Measurements from ENCODE around the gene KCNJ18.
"Not testable (repeated sequence)": the region's sequence is repeated elsewhere in the genome, so short reads cannot be mapped to it uniquely, and the experiment has no call there.

KCNJ18 gene

DNA sequence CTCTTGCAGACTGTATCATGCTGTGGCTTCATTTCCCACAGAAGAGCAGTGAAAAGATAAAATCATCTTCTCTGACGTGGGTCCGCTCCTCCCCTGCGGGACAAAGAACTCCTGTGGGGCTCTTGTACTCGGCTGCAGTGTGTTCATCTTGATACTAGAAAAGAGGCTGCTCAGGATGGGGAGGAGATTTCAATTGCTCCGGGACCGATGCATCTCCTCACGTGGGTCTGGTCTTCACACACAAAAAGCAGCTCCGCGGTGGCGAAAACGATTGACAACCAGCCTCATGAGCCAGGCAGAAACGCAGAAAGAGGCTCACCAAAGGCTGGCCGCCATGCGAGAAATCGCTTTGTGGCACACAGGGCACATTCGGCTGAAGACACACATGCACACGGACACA is 14.4 kb upstream of the KCNJ18 start:
- no peaks in the 10 kb centered on the region for H3K36me3 ChIP-seq (ENCODE audit: control insufficient read depth, insufficient read depth, low read length)
- H3K27me3 ChIP-seq (replicated peaks; ENCODE audit: control insufficient read depth, insufficient read depth, low read length, poor library complexity, severe bottlenecking), result no peaks in the 10 kb centered on the region
- no peak overlapping the region for H3K27ac ChIP-seq (ENCODE audit: insufficient read depth, low read length, poor library complexity, severe bottlenecking)
- no peaks in the 10 kb centered on the region for H3K9me3 ChIP-seq (ENCODE audit: control insufficient read depth, low read length)
- DNase-seq, result no peak
- H3K4me3 ChIP-seq (ENCODE audit: insufficient read depth, low read depth, low read length, poor library complexity, severe bottlenecking), result no peak overlapping the region
- H3K4me1 ChIP-seq (ENCODE audit: control insufficient read depth, insufficient read depth, low read length, poor library complexity, severe bottlenecking), result no peaks in the 10 kb centered on the region

DNA sequence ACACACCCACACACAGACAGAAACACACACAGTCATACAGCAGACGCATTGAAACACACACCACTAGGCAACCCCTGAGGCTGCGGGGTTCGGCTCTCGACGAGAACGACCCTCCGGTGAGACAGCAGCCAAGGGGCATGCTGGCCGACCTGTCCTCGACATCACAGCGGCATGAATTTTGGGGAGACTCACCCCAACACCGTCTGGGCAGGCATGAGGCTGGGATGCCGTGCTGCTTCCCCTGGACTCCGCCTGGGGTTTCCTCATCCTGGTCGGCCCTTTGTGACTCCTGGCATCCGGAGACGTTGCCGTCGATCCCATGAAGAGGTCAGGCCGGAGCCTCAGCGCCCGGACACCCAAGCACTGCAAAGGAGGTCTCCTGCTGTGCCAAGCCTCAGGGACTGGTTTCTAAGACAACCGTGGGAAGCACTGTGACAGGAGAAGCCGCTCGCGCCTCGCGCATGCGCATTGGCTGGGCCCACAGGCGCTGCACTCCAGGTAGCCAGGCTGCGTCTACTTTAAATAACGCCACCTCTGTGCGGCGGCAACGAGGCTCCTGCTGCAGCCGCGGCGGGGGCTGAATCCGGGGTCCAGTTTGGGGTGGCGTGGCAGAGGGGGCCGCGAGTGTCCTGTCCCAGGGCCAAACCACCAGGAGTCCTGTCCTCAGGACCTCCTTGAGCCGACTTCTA is 13.8 kb upstream of the KCNJ18 start:
- no peak for DNase-seq
- no peaks in the 10 kb centered on the region for H3K9me3 ChIP-seq (ENCODE audit: control insufficient read depth, low read length)
- no peak overlapping the region for H3K27ac ChIP-seq (ENCODE audit: insufficient read depth, low read length, poor library complexity, severe bottlenecking)
- no peaks in the 10 kb centered on the region for H3K27me3 ChIP-seq (replicated peaks; ENCODE audit: control insufficient read depth, insufficient read depth, low read length, poor library complexity, severe bottlenecking)
- H3K4me3 ChIP-seq (ENCODE audit: insufficient read depth, low read depth, low read length, poor library complexity, severe bottlenecking), result no peak overlapping the region
- H3K36me3 ChIP-seq (ENCODE audit: control insufficient read depth, insufficient read depth, low read length), result no peaks in the 10 kb centered on the region
- H3K4me1 ChIP-seq (ENCODE audit: control insufficient read depth, insufficient read depth, low read length, poor library complexity, severe bottlenecking), result no peaks in the 10 kb centered on the region

DNA sequence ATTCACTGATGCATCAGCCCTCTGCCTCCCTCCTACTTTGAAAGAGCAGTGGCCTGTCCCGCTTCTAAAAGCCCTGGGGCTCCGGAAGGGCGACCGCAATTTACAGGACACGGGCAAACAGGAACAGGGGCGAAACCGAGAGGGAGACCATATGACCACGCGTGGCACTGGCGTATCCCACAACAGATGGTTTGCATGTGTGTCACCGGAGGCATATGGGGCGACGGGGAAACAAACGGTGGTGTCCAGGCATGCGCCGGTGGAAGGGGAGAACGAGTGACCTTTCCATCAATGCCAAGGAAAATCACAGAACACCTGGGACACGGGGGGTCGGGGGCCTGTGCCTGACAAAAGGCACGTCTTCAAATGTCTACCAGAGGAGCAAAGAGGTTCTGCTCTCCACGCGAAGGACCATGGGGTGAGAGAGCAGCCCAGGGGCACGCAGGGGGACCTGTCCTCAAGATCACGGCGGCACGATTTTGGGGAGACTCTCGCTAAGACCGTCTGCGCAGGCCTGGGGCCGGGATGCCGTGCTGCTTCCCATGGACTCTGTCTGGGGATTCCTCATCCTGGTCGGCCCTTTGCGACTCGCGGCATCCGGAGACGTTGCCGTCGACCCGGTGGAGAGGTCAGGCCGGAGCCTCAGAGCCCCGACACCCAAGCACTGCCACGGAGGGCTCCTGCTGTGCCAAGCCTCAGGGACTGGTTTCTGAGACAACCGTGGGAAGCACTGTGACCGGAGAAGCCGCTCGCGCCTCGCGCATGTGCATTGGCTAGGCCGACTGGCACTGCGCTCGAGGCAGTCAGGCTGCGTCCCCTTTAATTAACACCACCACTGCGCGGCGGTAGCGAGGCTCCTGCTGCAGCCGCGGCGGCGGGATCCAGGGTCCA is 12.8 kb upstream of the KCNJ18 start:
- H3K9me3 ChIP-seq (ENCODE audit: control insufficient read depth, low read length), result no peaks in the 10 kb centered on the region
- no peak overlapping the region for H3K4me3 ChIP-seq (ENCODE audit: insufficient read depth, low read depth, low read length, poor library complexity, severe bottlenecking)

DNA sequence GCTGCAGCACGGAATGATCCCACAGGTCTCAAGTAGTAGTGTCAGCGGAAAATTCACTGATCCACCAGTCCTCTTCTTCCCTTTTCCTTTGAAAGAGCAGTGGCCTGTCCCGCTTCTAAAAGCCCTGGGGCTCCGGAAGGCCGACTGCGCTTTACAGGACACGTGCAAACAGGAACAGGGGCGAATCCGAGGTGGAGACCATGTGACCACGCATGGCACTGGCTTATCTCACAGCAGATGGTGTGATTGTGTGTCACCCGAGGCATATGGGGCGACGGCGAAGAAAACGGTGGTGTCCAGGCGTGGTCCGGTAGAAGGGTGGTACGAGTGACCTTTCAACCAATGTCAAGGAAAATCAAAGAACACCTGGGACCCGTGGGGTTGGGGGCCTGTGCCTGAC is 12.0 kb upstream of the KCNJ18 start:
- H3K27ac ChIP-seq (ENCODE audit: insufficient read depth, low read length, poor library complexity, severe bottlenecking), result no peak overlapping the region
- H3K4me1 ChIP-seq (ENCODE audit: control insufficient read depth, insufficient read depth, low read length, poor library complexity, severe bottlenecking), result no peaks in the 10 kb centered on the region
- DNase-seq, result no peak
- H3K36me3 ChIP-seq (ENCODE audit: control insufficient read depth, insufficient read depth, low read length), result no peaks in the 10 kb centered on the region
- no peaks in the 10 kb centered on the region for H3K9me3 ChIP-seq (ENCODE audit: control insufficient read depth, low read length)
- no peak overlapping the region for H3K4me3 ChIP-seq (ENCODE audit: insufficient read depth, low read depth, low read length, poor library complexity, severe bottlenecking)
- H3K27me3 ChIP-seq (replicated peaks; ENCODE audit: control insufficient read depth, insufficient read depth, low read length, poor library complexity, severe bottlenecking), result no peaks in the 10 kb centered on the region

More for the DNA sequence above, 12.8 kb upstream of the KCNJ18 start:
- Histone ChIP-seq H3K27ac (ENCODE audit: insufficient read depth, low read length, poor library complexity, severe bottlenecking) (no peak overlapping the region), H3K4me1 (ENCODE audit: control insufficient read depth, insufficient read depth, low read length, poor library complexity, severe bottlenecking) (no peaks in the 10 kb centered on the region), H3K36me3 (ENCODE audit: control insufficient read depth, insufficient read depth, low read length) (no peaks in the 10 kb centered on the region), H3K27me3 (replicated peaks; ENCODE audit: control insufficient read depth, insufficient read depth, low read length, poor library complexity, severe bottlenecking) (no peaks in the 10 kb centered on the region)
- no peak for DNase-seq

DNA sequence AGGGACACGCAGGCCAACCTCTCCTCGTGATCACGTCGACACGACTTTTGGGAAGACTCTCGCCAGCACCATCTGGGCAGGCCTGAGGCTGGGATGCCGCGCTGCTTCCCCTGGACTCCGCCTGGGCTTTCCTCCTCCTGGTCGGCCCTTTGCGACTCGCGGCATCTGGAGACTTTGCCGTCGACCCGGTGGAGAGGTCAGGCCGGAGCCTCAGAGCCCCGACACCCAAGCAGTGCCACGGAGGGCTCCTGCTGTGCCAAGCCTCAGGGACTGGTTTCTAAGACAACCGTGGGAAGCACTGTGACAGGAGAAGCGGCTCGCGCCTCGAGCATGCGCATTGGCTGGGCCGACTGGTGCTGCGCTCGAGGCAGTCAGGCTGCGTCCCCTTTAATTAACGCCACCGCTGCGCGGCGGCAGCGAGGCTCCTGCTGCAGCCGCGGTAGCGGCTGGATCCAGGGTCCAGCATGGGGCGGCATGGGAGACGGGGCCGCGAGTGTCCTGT is 11.4 kb upstream of the KCNJ18 start:
- not testable (repeated sequence) for H3K27me3 ChIP-seq (replicated peaks; ENCODE audit: control insufficient read depth, insufficient read depth, low read length, poor library complexity, severe bottlenecking); DNase-seq; H3K9me3 ChIP-seq (ENCODE audit: control insufficient read depth, low read length); H3K36me3 ChIP-seq (ENCODE audit: control insufficient read depth, insufficient read depth, low read length); H3K4me1 ChIP-seq (ENCODE audit: control insufficient read depth, insufficient read depth, low read length, poor library complexity, severe bottlenecking); H3K4me3 ChIP-seq (ENCODE audit: insufficient read depth, low read depth, low read length, poor library complexity, severe bottlenecking); H3K27ac ChIP-seq (ENCODE audit: insufficient read depth, low read length, poor library complexity, severe bottlenecking)

DNA sequence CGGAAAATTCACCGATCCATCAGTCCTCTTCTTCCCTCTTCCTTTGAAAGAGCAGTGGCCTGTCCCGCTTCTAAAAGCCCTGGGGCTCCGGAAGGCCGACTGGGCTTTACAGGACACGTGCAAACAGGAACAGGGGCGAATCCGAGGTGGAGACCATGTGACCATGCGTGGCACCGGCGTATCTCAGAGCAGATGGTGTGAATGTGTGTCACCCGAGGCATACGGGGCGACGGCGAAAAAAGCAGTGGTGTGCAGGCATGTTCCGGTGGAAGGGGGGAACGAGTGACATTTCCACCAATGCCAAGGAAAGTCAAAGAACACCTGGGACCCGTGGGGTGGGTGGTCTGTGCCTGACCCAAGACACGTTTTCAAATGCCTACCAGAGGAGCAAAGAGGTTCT is 10.7 kb upstream of the KCNJ18 start:
- H3K27ac ChIP-seq (ENCODE audit: insufficient read depth, low read length, poor library complexity, severe bottlenecking); H3K36me3 ChIP-seq (ENCODE audit: control insufficient read depth, insufficient read depth, low read length); H3K4me3 ChIP-seq (ENCODE audit: insufficient read depth, low read depth, low read length, poor library complexity, severe bottlenecking); H3K27me3 ChIP-seq (replicated peaks; ENCODE audit: control insufficient read depth, insufficient read depth, low read length, poor library complexity, severe bottlenecking); H3K4me1 ChIP-seq (ENCODE audit: control insufficient read depth, insufficient read depth, low read length, poor library complexity, severe bottlenecking); H3K9me3 ChIP-seq (ENCODE audit: control insufficient read depth, low read length); DNase-seq: not testable (repeated sequence)

DNA sequence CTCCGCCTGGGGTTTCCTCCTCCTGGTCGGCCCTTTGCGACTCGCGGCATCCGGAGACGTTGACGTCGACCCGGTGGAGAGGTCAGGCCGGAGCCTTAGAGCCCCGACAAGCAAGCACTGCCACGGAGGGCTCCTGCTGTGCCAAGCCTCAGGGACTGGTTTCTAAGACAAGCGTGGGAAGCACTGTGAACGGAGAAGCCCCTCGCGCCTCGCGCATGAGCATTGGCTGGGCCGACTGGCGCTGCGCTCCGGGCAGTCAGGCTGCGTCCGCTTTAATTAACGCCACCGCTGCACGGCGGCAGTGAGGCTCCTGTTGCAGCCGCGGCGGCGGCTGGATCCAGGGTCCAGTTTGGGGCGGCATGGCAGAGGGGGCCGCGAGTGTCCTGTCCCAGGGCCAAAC is 10.2 kb upstream of the KCNJ18 start:
- not testable (repeated sequence) for H3K36me3 ChIP-seq (ENCODE audit: control insufficient read depth, insufficient read depth, low read length); H3K9me3 ChIP-seq (ENCODE audit: control insufficient read depth, low read length); H3K27ac ChIP-seq (ENCODE audit: insufficient read depth, low read length, poor library complexity, severe bottlenecking); H3K27me3 ChIP-seq (replicated peaks; ENCODE audit: control insufficient read depth, insufficient read depth, low read length, poor library complexity, severe bottlenecking); H3K4me3 ChIP-seq (ENCODE audit: insufficient read depth, low read depth, low read length, poor library complexity, severe bottlenecking); H3K4me1 ChIP-seq (ENCODE audit: control insufficient read depth, insufficient read depth, low read length, poor library complexity, severe bottlenecking); DNase-seq

DNA sequence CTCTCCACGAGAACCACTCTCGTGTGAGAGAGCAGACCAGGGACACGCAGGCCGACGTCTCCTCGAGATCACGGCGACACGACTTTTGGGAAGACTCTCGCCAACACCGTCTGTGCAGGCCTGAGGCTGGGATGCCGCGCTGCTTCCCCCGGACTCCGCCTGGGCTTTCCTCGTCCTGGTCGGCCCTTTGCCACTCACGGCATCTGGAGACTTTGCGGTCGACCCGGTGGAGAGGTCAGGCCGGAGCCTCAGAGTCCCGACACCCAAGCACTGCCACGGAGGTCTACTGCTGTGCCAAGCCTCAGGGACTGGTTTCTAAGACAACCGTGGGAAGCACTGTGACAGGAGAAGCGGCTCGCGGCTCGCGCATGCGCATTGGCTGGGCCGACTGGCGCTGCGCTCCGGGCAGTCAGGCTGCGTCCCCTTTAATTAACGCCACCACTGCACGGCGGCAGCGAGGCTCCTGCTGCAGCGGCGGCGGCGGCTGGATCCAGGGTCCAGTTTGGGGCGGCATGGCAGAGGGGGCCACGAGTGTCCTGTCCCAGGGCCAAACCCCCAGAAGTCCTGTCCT is 9.1 kb upstream of the KCNJ18 start:
- H3K9me3 ChIP-seq (ENCODE audit: control insufficient read depth, low read length); DNase-seq; H3K27me3 ChIP-seq (replicated peaks; ENCODE audit: control insufficient read depth, insufficient read depth, low read length, poor library complexity, severe bottlenecking); H3K36me3 ChIP-seq (ENCODE audit: control insufficient read depth, insufficient read depth, low read length); H3K4me1 ChIP-seq (ENCODE audit: control insufficient read depth, insufficient read depth, low read length, poor library complexity, severe bottlenecking); H3K4me3 ChIP-seq (ENCODE audit: insufficient read depth, low read depth, low read length, poor library complexity, severe bottlenecking); H3K27ac ChIP-seq (ENCODE audit: insufficient read depth, low read length, poor library complexity, severe bottlenecking): not testable (repeated sequence)

DNA sequence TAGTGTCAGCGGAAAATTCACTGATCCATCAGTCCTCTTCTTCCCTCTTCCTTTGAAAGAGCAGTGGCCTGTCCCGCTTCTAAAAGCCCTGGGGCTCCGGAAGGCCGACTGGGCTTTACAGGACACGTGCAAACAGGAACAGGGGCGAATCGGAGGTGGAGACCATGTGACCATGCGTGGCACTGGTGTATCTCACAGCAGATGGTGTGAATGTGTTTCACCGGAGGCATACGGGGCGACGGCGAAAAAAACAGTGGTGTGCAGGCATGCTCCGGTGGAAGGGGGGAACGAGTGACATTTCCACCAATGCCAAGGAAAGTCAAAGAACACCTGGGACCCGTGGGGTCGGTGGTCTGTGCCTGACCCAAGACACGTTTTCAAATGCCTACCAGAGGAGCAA is 8.4 kb upstream of the KCNJ18 start:
- H3K27ac ChIP-seq (ENCODE audit: insufficient read depth, low read length, poor library complexity, severe bottlenecking); H3K27me3 ChIP-seq (replicated peaks; ENCODE audit: control insufficient read depth, insufficient read depth, low read length, poor library complexity, severe bottlenecking); H3K36me3 ChIP-seq (ENCODE audit: control insufficient read depth, insufficient read depth, low read length); H3K9me3 ChIP-seq (ENCODE audit: control insufficient read depth, low read length); H3K4me1 ChIP-seq (ENCODE audit: control insufficient read depth, insufficient read depth, low read length, poor library complexity, severe bottlenecking); H3K4me3 ChIP-seq (ENCODE audit: insufficient read depth, low read depth, low read length, poor library complexity, severe bottlenecking); DNase-seq: not testable (repeated sequence)

DNA sequence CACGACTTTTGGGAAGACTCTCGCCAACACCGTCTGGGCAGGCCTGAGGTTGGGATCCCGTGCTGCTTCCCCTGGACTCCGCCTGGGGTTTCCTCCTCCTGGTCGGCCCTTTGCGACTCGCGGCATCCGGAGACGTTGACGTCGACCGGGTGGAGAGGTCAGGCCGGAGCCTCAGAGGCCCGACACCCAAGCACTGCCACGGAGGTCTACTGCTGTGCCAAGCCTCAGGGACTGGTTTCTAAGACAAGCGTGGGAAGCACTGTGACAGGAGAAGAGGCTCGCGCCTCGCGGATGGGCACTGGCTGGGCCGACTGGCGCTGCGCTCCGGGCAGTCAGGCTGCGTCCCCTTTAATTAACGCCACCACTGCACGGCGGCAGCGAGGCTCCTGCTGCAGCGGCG is 7.9 kb upstream of the KCNJ18 start:
- not testable (repeated sequence) for H3K4me3 ChIP-seq (ENCODE audit: insufficient read depth, low read depth, low read length, poor library complexity, severe bottlenecking); DNase-seq; H3K9me3 ChIP-seq (ENCODE audit: control insufficient read depth, low read length); H3K27ac ChIP-seq (ENCODE audit: insufficient read depth, low read length, poor library complexity, severe bottlenecking); H3K36me3 ChIP-seq (ENCODE audit: control insufficient read depth, insufficient read depth, low read length); H3K27me3 ChIP-seq (replicated peaks; ENCODE audit: control insufficient read depth, insufficient read depth, low read length, poor library complexity, severe bottlenecking); H3K4me1 ChIP-seq (ENCODE audit: control insufficient read depth, insufficient read depth, low read length, poor library complexity, severe bottlenecking)

Data from effector memory CD4-positive, alpha-beta T cell (primary cell).